Activated effector memory CD4-positive, alpha-beta T cell treated with Interleukin-2 at 50 U/mL for 16 hours (primary cell): Measurements from ENCODE around the gene RIMS3.
A peak's percentile ranks its signal among the peaks of the same experiment; 100 is the strongest.

Experiments
- DNase-seq: peaks from one replicate; pipeline ENCODE4 v3.0.0-alpha.2; 2020

Gene RIMS3

GRCh38 chr1:40691538-40692428, 26.3 kb upstream of the RIMS3 start, which contains the start of gene NFYC:
NFYC (plus strand) TSS chr1:40691704; CDS start chr1:40738844, 47,140 bp downstream.
- DNase-seq = peak; percentile 87

GRCh38 chr1:40690771-40691537, 25.5 kb upstream of the RIMS3 start:
- no peak for DNase-seq

DNA sequence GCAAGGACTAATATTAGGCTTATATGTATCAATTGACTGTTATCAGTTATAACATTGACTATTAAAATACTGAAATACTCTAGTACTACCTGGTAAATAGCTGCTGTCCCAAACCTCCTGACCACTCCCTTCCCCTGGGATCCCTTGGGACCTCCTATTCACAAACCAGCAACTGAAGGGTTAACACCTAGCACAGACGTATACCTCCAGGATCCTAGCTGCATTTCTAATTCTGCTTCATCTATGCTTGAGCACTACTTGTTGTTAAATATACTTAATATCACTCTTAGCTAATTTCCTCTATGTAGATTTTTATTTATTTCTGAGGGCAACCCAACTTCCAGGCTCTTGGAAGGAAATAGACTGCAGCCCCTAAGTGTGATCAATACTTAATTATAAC, 24.3 kb upstream of the RIMS3 start:
- no peak for DNase-seq

- DNase-seq = no peak
Observed at GRCh38 chr1:40687661-40688060, 22.2 kb upstream of the RIMS3 start.

GRCh38 chr1:40687059-40687458, 21.6 kb upstream of the RIMS3 start:
- no peak for DNase-seq

- DNase-seq = no peak
Observed at GRCh38 chr1:40684669-40685068, 19.2 kb upstream of the RIMS3 start.

DNA sequence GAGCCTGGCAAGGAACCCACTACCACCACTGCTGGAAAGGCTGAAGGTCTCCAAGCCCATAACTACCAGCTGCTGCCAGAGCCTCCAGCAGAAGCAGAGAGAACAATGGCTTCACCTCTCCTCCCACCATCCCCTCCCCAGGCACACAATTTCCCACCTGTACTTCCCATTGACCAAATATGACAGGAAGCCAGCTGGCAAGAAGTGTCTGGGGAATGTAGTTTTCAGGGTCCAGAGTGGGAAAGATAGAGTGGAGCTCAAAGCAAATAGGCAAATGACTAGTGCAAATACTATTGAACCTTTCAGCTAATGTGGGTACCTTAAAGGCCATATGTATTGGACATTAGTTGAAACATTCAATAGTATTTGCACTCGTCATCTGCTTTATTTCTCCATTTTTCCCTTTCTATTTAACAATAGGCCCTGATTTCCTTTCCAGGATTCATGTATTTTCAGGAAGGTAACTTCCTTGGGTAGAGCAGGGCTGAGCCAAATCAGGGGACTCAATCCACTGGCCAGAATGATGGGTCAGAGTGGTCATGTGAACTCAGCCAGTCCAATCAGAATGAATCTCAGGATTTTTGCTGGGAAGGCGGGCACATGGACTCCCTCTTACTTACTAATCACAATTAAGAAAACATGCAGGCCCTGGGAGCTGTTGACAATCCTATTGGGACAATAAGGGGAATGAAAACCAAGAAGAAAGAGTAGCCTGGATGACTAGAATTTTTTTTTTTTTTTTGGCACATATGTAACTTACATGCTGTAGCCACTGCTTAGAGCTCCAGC, 13.9 kb upstream of the RIMS3 start:
- no peak for DNase-seq

DNA sequence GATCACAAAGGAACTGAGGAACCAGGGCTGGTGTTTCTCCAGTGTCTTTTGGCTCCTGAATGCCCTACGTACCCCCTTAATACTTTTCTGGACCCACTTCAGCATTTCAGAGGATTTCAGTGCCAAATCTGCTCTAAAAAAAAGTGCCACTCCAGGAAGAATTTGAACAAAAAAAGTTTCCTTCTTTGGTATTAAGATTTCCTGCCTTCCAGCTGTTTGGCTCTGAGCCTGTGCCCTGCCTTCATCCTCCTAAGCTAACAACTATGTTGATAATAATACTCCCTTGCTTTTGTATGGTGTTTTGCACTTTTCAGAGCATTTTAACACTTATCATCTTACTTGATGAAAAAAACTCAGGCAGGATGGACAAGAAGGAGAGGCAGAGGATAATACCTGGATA, 11.0 kb upstream of the RIMS3 start:
- no peak for DNase-seq

DNA sequence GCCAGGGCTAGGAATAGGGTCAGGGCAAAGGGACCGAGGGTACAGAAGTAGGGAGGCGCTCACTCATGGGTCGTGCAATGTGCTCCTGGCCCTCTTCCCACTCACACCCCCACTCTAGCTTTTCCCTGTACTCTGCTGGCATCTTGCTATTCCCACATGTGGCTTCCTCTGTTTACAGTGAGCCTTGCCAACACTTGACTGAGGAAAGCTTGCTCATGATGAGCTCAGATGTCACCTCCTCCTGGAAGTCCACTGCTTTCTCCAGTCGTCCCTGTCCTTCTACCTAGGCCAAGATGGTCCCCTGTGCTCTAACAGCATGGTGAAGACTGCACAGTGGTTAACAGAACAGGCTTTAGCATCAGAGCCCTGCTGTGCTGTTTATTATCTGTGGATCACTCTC, 8.0 kb upstream of the RIMS3 start:
- no peak for DNase-seq

DNA sequence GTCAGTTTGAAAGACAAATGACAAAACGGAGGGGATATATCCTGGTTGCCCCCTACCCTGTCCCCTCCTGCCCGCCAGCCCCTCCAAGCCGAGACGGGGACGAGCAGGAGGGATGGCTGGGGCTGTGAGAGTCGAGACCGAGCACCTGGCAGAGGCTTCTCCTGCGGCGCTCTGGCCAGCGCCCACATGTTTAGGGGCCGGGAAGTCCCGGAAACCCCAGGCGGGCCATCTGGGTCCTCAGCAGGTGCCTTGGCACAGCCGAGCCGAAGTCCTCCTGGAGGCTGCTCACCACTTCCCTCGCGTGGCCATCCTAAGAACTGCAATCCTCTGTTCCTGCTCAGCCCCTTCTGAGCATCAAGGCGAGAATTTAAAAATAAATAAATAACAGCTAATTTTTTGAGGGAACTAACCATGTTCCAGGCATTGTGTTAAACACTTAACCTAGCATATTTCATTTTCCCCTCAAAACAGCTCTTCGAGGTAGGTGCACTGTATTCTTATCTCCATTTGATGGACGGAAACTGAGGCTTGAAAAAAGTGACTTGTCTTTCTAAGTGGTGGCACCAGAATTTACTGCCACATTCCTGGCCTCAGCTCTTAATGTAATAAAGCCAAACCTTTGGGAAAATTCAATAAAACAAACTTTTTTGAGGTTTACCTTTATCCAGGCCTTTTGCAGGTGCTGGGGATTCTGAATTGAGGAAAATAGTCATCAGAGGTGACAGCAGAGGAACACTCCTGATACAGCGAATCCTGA, 3.5 kb upstream of the RIMS3 start:
- DNase-seq = peak; percentile 71

DNA sequence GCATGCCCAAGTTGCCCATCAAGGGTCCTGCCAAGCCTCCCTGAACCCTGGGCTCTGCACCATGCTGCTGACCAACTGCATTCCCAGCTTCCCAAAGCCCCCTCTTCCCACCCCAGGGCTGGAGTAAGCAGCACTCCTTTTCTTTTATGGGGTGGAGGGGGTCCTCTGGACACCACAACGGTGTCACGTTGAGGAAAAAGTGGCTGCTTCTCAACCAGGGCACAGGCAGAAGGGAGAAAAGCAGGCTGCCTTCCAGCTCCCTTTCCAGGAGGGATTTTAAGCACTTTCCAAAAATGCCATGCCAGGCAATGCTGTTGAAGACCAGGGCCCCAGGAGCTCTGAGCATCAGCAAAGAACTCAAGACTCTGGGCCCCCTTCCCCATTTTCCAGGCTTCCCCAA, 691 bp downstream of the RIMS3 start:
- no peak for DNase-seq

DNA sequence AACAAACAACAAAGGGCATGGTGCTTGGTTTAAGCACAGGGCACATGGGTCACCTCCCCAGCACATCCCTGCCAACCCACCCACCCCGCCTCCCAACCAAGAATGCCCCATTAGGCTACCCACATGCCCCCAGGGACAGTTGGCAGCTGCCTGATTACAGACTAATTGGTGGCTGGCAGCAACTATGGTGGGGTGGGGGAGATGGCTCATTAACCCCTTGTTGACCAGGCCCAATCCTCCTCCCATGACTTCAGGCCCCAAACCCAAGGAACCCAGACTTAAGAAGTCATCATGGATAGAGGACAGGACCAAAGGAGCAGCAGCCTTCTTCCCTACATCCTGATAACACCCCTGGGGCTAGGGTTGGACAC, 1.3 kb downstream of the RIMS3 start:
- DNase-seq = no peak

GRCh38 chr1:40663324-40664166, 1.9 kb downstream of the RIMS3 start:
- no peak for DNase-seq

- DNase-seq = no peak
Observed at GRCh38 chr1:40662864-40663263, 2.6 kb downstream of the RIMS3 start.

GRCh38 chr1:40662151-40662550, 3.3 kb downstream of the RIMS3 start:
- no peak for DNase-seq

- DNase-seq = no peak
Observed at GRCh38 chr1:40661678-40662077, 3.8 kb downstream of the RIMS3 start.

GRCh38 chr1:40659649-40659947, 5.9 kb downstream of the RIMS3 start:
- no peak for DNase-seq

GRCh38 chr1:40658751-40659648, 6.5 kb downstream of the RIMS3 start:
- DNase-seq = no peak

DNA sequence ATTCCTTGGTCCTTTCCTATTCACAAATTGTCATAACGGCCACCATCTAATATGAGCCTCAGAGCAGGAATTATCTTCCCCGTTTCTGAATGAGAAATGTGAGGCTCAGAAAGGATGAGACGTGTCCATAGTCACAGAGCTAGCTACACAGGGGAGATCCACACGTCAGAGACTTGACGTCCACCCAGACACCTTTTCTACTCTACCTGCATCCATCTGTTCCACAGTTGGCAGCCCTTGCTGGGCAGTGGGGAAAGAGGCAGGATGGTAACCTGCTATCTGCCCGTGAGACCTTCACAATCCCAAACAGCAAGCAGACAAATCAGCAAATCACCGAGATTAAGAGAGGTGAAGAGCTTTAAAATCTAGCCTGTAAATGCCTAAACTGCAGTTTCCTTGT, 8.4 kb downstream of the RIMS3 start:
- DNase-seq = no peak

DNA sequence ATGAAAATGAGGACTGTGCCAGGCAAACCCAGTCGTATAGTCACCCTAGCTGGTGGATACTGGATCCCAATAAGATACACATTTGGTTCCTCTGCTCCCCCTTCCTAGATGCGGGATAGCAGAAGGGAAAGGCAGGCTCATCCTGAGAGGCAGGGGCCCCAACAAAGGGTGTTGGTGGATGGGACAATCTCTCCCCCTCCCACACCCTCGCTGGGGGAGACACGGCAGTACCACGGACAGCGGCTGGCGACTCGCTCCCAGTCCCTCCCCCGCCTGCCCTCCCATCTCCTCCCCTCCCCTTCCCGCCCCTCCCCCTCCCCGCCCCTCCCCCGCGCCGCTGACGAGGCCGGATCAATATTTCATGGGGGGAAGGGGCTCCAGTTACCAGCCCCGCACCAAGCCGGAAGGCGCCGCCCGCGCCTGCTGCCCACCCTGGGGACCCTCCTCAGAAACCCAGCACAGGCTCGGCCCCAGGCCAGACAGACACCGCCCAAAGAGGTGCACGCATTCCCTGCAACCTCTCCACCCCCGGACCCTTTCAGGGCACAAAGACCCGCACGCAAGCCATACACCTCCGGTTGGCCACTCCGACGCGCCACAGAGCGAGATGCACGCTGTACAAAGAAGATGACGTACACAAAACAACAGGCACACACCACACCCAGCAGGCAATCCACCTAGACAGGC, 11.5 kb downstream of the RIMS3 start:
- DNase-seq = no peak
